Lower leg skin (tissue), 4 donors: ENCODE data around the gene IFT80. TPM values are rescaled to one million over a fixed set of nuclear protein-coding genes. Genes with fewer than 3 reads are reported as not detected.

Experiments
- DNase-seq, 2 donors: peaks; one replicate each; pipeline ENCODE4 v3.0.0-alpha.2; 2019; ENCODE audit warnings: low spot score in 2 of 2
- H3K4me3 ChIP-seq: fragments of 200-600 bp; sonication (generic); 2 replicates; pipeline ENCODE4 v1.5.1; 2017; ENCODE audit warnings: mild to moderate bottlenecking, low read depth; ENCODE audit not compliant: poor library complexity, severe bottlenecking
- POLR2A ChIP-seq, 2 donors: fragments of 450-650 bp; IDR thresholded peaks; one replicate each; pipeline ENCODE4 v1.6.1; 2016 to 2017; ENCODE audit warnings: antibody characterized with exemption in 2 of 2, mild to moderate bottlenecking in 1 of 2, moderate library complexity in 1 of 2
- WGBS, 2 donors: methylation state at CpG; one replicate each; pipeline ENCODE4 v1.1.5; 2018; 5-methylcytosine and 5-hydroxymethylcytosine counted together
- intact Hi-C: fragments of 100-400 bp; cut with DNase I; formaldehyde crosslinking; loops from one replicate; pipeline ENCODE4 v1.15.0; 2023; ENCODE audit warnings: low total_unique reads
- total RNA-seq, 4 donors: library from RNA; depleted of rRNA; stranded (reverse); fragments of >200 nt; gene quantifications; one replicate each; pipeline ENCODE4 v1.1.0, GENCODE V29; 2016
- TF ChIP-seq, protein P1 (sequence below), 3 donors: fragments of 450-650 bp; IDR thresholded peaks; one replicate each; pipeline ENCODE4 v1.5.1; 2016; ENCODE audit warnings: antibody characterized with exemption in 3 of 3, mild to moderate bottlenecking in 3 of 3, moderate library complexity in 2 of 3

IFT80 gene
- total RNA-seq, 4 donors from 2014 or later = 9.7 to 15.7 (median 15.3) TPM

GRCh38 chr3:160319322-160319721 lies 79.7 kb downstream of the IFT80 start:
- DNase-seq = no peak
- intact Hi-C loops = no loop called here
- no peak overlapping the region for H3K4me3 ChIP-seq
- TF ChIP-seq, protein P1, sequence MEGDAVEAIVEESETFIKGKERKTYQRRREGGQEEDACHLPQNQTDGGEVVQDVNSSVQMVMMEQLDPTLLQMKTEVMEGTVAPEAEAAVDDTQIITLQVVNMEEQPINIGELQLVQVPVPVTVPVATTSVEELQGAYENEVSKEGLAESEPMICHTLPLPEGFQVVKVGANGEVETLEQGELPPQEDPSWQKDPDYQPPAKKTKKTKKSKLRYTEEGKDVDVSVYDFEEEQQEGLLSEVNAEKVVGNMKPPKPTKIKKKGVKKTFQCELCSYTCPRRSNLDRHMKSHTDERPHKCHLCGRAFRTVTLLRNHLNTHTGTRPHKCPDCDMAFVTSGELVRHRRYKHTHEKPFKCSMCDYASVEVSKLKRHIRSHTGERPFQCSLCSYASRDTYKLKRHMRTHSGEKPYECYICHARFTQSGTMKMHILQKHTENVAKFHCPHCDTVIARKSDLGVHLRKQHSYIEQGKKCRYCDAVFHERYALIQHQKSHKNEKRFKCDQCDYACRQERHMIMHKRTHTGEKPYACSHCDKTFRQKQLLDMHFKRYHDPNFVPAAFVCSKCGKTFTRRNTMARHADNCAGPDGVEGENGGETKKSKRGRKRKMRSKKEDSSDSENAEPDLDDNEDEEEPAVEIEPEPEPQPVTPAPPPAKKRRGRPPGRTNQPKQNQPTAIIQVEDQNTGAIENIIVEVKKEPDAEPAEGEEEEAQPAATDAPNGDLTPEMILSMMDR (IDR thresholded peaks at IDR 0.05) = no peak
- no peak for TF ChIP-seq POLR2A (IDR thresholded peaks at IDR 0.05)

- intact Hi-C loops = no loop called here
- no peak for TF ChIP-seq POLR2A (IDR thresholded peaks at IDR 0.05)
- TF ChIP-seq, protein P1 (IDR thresholded peaks at IDR 0.05) = no peak
- no peak overlapping the region for H3K4me3 ChIP-seq
- no peak for DNase-seq
Observed at GRCh38 chr3:160314995-160315394, 84.0 kb downstream of the IFT80 start.

GRCh38 chr3:160312014-160312624 lies 86.9 kb downstream of the IFT80 start:
- TF ChIP-seq, protein P1 (IDR thresholded peaks at IDR 0.05) = no peak
- TF ChIP-seq POLR2A (IDR thresholded peaks at IDR 0.05) = no peak
- no peak for DNase-seq
- H3K4me3 ChIP-seq = no peak overlapping the region
- 95 to 96% methylated on average over 5 of the region's 5 CpGs for WGBS, 2 donors
- intact Hi-C loops = no loop called here

DNA sequence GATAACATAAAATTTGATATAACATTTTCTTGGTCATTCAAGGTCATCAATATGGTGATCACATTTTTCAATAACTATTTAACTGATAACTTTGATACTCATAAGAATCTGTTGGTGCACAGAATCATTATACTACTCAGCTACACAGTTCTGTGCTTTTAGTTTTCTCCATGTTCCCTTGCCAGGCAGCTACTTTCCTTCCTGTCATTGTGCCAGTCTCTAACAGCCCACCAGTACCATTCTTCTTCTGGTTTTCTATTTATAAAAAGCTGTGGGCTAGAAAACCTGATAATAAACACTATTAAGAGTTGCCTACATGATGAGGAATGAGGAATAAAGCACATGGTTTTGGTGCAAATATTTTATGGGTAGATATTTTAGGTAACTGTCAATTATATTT lies 96.2 kb downstream of the IFT80 start:
- intact Hi-C loops = no loop called here
- no peak for DNase-seq
- no peak for TF ChIP-seq POLR2A (IDR thresholded peaks at IDR 0.05)
- TF ChIP-seq, protein P1 (IDR thresholded peaks at IDR 0.05) = no peak
- no peak overlapping the region for H3K4me3 ChIP-seq

- intact Hi-C loops = no loop called here
- DNase-seq = no peak
- TF ChIP-seq POLR2A (IDR thresholded peaks at IDR 0.05) = no peak
- TF ChIP-seq, protein P1 (IDR thresholded peaks at IDR 0.05) = no peak
- no peak overlapping the region for H3K4me3 ChIP-seq
Observed at GRCh38 chr3:160296591-160296990, 102.4 kb downstream of the IFT80 start.

DNA sequence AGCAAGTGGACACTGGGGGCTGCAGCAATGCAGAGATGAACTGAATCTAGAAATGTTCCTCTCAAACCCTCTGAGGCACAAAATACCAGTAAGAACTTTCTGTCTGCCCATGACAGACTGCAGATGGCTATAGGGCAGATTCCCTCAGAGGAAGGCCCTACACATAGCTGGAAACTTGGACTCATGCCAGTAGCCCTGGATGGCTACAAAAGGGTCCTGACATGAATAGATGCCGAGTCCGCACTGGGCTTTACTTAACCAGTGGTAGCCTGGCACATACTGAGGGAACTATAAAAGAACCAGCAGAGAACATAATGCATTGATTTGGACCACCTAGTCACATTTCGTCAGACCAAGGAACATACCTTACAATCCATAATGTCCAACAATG lies 107.1 kb downstream of the IFT80 start:
- H3K4me3 ChIP-seq = no peak overlapping the region
- WGBS, 2 donors = 90 to 94% methylated on average over 3 of the region's 3 CpGs
- TF ChIP-seq, protein P1 (IDR thresholded peaks at IDR 0.05) = no peak
- TF ChIP-seq POLR2A (IDR thresholded peaks at IDR 0.05) = no peak
- intact Hi-C loops = no loop called here
- no peak for DNase-seq
